HL-60 (cell line): ENCODE results near the gene ITGAE.

ENCODE experiments used
- DNase-seq, 2 experiments: peaks; one replicate each; pipeline ENCODE4 v3.0.0-alpha.2; 2010 to 2020; ENCODE audit warnings: low read depth in 1 of 2, low spot score in 1 of 2
- H3K27ac ChIP-seq: fragments of 250-450 bp; sonication (Bioruptor Pico); replicated peaks from 2 replicates; pipeline ENCODE4 v1.5.1; 2020; ENCODE audit warnings: mild to moderate bottlenecking, moderate library complexity
- H3K27me3 ChIP-seq: fragments of 250-450 bp; sonication (Bioruptor Pico); 2 replicates; pipeline ENCODE4 v1.5.1; 2021; ENCODE audit warnings: mild to moderate bottlenecking, moderate library complexity; ENCODE audit not compliant: insufficient read depth, poor library complexity, severe bottlenecking
- H3K4me3 ChIP-seq: replicated peaks from 2 replicates; pipeline ENCODE4 v1.5.1; 2011; ENCODE audit warnings: mild to moderate bottlenecking, control low read depth, low read length; ENCODE audit not compliant: insufficient read depth
- GABPA ChIP-seq: IDR thresholded peaks from 2 replicates; pipeline ENCODE4 v1.6.1; 2012; ENCODE audit warnings: low read depth
- POLR2AphosphoS5 ChIP-seq: IDR thresholded peaks from 2 replicates; pipeline ENCODE4 v1.6.1; 2012; ENCODE audit warnings: low read depth
- SPI1 ChIP-seq: IDR thresholded peaks from 2 replicates; pipeline ENCODE4 v1.6.1; 2012; ENCODE audit warnings: low read depth, mild to moderate bottlenecking, borderline replicate concordance
- TF ChIP-seq, protein P1 (sequence below): IDR thresholded peaks from 2 replicates; pipeline ENCODE4 v1.6.1; 2012; ENCODE audit warnings: low read depth; ENCODE audit not compliant: insufficient replicate concordance
- TF ChIP-seq, protein P2 (sequence below): IDR thresholded peaks from one replicate; pipeline ENCODE4 v1.5.1; 2011; ENCODE audit warnings: low read length, control low read depth, inconsistent platforms; ENCODE audit not compliant: insufficient read depth

ITGAE gene

DNA sequence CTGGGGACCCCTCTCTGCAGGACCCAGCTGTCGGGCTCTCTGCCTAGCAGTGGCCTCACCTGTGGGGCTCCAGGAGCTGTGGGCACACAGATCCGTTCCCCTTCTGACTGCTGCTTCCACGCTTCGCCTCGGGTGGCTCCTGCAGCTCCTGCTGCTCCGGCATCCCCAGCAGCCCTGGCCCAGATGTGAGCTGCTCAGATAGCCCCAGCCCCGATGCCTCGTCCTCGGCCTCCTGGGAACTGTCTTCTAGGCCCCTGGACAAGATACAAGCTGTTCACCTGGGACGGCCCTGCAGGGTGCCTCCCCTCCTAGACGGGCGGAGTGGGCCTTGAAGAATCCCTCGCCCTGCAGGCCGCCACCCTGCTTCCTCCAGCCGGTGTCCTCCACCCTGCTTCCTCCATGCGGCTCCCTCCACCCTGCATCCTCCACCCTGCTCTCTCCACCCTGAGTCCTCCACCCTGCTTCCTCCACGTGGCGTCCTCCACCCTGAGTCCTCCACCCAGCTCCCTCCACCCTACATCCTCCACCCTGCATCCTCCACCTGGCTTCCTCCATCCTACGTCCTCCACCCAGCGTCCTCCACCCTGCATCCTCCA lies 121.4 kb downstream of the ITGAE start:
- Histone ChIP-seq H3K4me3 (no peak overlapping the region), H3K27ac (no peak overlapping the region), H3K27me3 (no peaks in the 10 kb centered on the region)
- TF ChIP-seq, protein P1, sequence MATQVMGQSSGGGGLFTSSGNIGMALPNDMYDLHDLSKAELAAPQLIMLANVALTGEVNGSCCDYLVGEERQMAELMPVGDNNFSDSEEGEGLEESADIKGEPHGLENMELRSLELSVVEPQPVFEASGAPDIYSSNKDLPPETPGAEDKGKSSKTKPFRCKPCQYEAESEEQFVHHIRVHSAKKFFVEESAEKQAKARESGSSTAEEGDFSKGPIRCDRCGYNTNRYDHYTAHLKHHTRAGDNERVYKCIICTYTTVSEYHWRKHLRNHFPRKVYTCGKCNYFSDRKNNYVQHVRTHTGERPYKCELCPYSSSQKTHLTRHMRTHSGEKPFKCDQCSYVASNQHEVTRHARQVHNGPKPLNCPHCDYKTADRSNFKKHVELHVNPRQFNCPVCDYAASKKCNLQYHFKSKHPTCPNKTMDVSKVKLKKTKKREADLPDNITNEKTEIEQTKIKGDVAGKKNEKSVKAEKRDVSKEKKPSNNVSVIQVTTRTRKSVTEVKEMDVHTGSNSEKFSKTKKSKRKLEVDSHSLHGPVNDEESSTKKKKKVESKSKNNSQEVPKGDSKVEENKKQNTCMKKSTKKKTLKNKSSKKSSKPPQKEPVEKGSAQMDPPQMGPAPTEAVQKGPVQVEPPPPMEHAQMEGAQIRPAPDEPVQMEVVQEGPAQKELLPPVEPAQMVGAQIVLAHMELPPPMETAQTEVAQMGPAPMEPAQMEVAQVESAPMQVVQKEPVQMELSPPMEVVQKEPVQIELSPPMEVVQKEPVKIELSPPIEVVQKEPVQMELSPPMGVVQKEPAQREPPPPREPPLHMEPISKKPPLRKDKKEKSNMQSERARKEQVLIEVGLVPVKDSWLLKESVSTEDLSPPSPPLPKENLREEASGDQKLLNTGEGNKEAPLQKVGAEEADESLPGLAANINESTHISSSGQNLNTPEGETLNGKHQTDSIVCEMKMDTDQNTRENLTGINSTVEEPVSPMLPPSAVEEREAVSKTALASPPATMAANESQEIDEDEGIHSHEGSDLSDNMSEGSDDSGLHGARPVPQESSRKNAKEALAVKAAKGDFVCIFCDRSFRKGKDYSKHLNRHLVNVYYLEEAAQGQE: no peak
- TF ChIP-seq POLR2AphosphoS5: no peak
- no peak for TF ChIP-seq GABPA
- TF ChIP-seq SPI1: no peak
- TF ChIP-seq, protein P2, sequence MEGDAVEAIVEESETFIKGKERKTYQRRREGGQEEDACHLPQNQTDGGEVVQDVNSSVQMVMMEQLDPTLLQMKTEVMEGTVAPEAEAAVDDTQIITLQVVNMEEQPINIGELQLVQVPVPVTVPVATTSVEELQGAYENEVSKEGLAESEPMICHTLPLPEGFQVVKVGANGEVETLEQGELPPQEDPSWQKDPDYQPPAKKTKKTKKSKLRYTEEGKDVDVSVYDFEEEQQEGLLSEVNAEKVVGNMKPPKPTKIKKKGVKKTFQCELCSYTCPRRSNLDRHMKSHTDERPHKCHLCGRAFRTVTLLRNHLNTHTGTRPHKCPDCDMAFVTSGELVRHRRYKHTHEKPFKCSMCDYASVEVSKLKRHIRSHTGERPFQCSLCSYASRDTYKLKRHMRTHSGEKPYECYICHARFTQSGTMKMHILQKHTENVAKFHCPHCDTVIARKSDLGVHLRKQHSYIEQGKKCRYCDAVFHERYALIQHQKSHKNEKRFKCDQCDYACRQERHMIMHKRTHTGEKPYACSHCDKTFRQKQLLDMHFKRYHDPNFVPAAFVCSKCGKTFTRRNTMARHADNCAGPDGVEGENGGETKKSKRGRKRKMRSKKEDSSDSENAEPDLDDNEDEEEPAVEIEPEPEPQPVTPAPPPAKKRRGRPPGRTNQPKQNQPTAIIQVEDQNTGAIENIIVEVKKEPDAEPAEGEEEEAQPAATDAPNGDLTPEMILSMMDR: no peak
- no peak for DNase-seq

GRCh38 chr17:3678821-3679530 lies 122.0 kb downstream of the ITGAE start:
- no peak overlapping the region for H3K27ac ChIP-seq
- no peak for DNase-seq
- H3K27me3 ChIP-seq: no peaks in the 10 kb centered on the region
- no peak overlapping the region for H3K4me3 ChIP-seq
- TF ChIP-seq, protein P2: no peak
- peak; percentile 1; the same call in 1 of the 2 replicates for TF ChIP-seq SPI1

- Histone ChIP-seq H3K4me3 (no peak overlapping the region), H3K27me3 (no peaks in the 10 kb centered on the region), H3K27ac (no peak overlapping the region)
- no peak for TF ChIP-seq GABPA
- TF ChIP-seq, protein P2: no peak
- TF ChIP-seq, protein P1: no peak
- TF ChIP-seq SPI1: no peak
- no peak for TF ChIP-seq POLR2AphosphoS5
- no peak for DNase-seq
Observed at GRCh38 chr17:3678095-3678820, 122.7 kb downstream of the ITGAE start.
